Muscle of leg (tissue), 11 donors: Measurements from ENCODE around the gene GSTP1. TPM values are rescaled to one million over a fixed set of nuclear protein-coding genes. Genes with fewer than 3 reads are reported as not detected.
"Not testable (repeated sequence)": the region's sequence is repeated elsewhere in the genome, so short reads cannot be mapped to it uniquely, and the experiment has no call there.

ENCODE experiments used
- DNase-seq: peaks from one replicate; pipeline ENCODE4 v3.0.0; 2013
- H3K27ac ChIP-seq: one replicate; pipeline ENCODE4 v1.5.1; 2013; ENCODE audit warnings: mild to moderate bottlenecking, low read length, control low read depth
- H3K27me3 ChIP-seq: one replicate; pipeline ENCODE4 v1.6.1; 2013; ENCODE audit warnings: low read length; ENCODE audit not compliant: control insufficient read depth, insufficient read depth
- H3K36me3 ChIP-seq: one replicate; pipeline ENCODE4 v1.6.1; 2013; ENCODE audit warnings: low read length; ENCODE audit not compliant: control insufficient read depth, insufficient read depth
- H3K4me1 ChIP-seq: one replicate; pipeline ENCODE4 v1.6.1; 2013; ENCODE audit warnings: low read length; ENCODE audit not compliant: control insufficient read depth, insufficient read depth
- H3K4me3 ChIP-seq: one replicate; pipeline ENCODE4 v1.5.1; 2013; ENCODE audit warnings: low read length, control low read depth
- H3K9me3 ChIP-seq: replicated peaks from 2 replicates; pipeline ENCODE4 v1.6.1; 2013; ENCODE audit warnings: low read depth, low read length; ENCODE audit not compliant: control insufficient read depth
- WGBS: methylation state at CpG from one replicate; pipeline ENCODE4 v1.1.5; 2013; ENCODE audit warnings: missing lambda C conversion rate; ENCODE audit not compliant: insufficient coverage; 5-methylcytosine and 5-hydroxymethylcytosine counted together
- polyA plus RNA-seq, 8 donors: library from polyadenylated mRNA; unstranded; fragments of 120-200 nt; gene quantifications; one replicate each; pipeline versions ENCODE4 v1.2.1 to v1.2.3, GENCODE V29; 2013; ENCODE audit warnings: inconsistent platforms in 1 of 8, low replicate concordance in 1 of 8; ENCODE audit not compliant: insufficient read length in 8 of 8, insufficient read depth in 1 of 8
- total RNA-seq: library from RNA; stranded (reverse); fragments of 120-200 nt; gene quantifications from one replicate; pipeline ENCODE4 v1.2.4, GENCODE V29; 2013

GSTP1 gene
- total and polyA plus RNA-seq, 9 donors, result 232 to 335 (median 277) TPM

DNA sequence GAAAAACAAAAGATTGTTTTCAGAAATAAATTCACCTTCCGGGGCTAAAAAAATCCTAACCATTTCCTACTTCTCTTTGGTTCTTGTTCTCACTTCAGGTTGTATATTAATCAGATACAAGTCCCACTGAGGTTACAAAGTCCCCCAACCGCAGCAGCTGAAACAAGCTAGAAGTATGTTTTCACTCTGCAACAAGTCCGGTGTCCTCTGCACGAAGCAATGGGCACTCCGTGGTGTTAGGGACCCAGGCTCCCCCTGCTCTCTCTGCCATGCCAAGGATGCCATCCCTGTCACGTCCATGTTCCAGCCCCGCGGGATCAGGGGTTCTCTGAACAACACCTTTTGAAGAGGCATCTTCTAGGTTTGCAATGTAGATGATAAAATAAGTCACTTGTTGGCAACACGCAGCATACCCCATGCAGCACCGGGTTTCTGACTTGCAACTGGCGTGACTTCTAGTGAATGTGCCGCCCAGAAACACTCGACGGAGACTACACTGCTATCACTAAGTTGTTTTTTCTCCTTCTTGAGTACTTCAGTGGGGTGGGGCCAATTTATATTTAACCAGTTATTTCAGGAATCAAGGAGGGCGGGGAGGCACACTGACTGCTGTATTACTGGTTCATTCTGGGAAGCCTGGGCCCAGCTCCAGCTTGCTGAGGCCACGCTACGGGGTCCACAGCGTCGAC, 25.4 kb upstream of the GSTP1 start:
- DNase-seq, result peak; percentile 66
- H3K27ac ChIP-seq, result peak overlapping the region; percentile 75
- 64% methylated on average over 13 of the region's 19 CpGs for WGBS

DNA sequence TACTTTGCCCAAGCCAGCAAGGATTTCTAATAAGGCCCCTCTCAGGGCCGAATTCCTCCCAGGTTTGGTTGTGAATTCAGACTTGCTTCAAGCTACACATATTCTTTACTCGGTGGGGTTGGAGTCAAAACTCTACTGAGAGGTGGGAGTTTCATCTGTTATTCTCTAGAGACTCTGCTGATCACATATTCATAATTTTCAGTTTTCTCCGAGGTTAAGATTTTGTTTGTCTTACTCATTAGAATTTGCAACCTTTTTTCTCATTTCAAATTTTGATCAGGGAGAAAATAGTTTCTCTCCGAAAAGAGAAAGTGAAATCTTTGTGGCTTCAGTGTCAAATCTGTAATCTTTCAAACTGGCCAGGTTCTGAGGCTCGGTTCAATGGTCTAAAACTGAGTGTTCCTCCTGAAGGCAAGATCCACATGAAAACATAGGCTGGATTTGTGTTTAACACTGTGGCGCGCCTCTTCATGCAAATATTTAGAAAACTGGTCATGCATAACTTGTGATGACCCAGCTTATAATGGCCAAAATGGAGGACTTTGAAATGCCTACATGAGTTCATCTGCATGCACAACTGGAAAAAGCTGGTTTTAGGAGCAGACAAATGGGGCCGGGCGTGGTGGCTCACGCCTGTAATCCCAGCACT, 21.5 kb upstream of the GSTP1 start:
- 89% methylated on average over 3 of the region's 10 CpGs for WGBS
- H3K36me3 ChIP-seq, result no peaks in the 10 kb centered on the region
- H3K4me1 ChIP-seq, result peaks cover 23% of the 10 kb centered on the region
- DNase-seq, result no peak
- H3K27me3 ChIP-seq, result no peaks in the 10 kb centered on the region
- no peak overlapping the region for H3K4me3 ChIP-seq
- H3K9me3 ChIP-seq, result no peaks in the 10 kb centered on the region
- no peak overlapping the region for H3K27ac ChIP-seq

More for the DNA sequence above, 25.4 kb upstream of the GSTP1 start:
- Histone ChIP-seq H3K27me3 (peaks cover 2% of the 10 kb centered on the region), H3K4me3 (peak overlapping the region; percentile 10), H3K36me3 (no peaks in the 10 kb centered on the region), H3K9me3 (no peaks in the 10 kb centered on the region), H3K4me1 (peaks cover 14% of the 10 kb centered on the region)

DNA sequence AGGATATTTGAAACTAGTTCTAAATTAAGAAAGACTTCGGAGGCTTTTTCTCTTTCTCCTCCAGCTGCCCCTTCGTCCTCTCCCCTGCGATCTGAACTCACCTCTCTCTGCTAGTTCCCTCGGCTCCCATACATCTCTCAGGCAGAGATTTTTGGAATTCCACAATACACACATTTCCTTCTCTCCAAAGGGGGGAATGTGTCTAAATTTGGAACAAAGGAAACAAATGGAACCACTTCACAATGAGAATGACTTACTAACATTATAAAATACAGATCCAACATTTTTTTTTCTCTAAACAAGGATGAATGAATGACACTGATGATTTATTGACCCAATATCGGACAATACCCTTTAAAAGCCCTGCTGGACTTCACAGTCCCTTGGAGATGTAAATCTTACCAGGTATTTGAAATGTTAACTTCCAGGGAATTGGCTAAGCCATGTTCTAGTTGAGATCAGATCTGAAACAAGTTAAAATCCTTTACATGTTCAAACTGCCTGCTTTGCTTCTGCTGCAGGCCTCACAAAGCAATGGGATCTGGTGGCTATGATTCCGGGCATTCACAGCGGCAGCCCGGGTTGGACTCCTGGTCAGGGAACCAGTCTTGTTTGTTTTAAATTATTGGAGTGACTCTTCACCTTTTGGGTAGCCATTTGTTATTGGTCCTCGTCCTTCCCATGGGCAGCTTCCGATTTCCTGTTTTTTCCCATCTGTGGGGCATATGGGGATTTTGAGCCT, 20.5 kb upstream of the GSTP1 start:
- Histone ChIP-seq H3K9me3 (no peaks in the 10 kb centered on the region), H3K27ac (peak overlapping the region; percentile 38), H3K36me3 (no peaks in the 10 kb centered on the region), H3K27me3 (no peaks in the 10 kb centered on the region), H3K4me3 (no peak overlapping the region), H3K4me1 (peaks cover 23% of the 10 kb centered on the region)
- no peak for DNase-seq
- no CpG with 5 or more reads among the region's 10 CpGs for WGBS

DNA sequence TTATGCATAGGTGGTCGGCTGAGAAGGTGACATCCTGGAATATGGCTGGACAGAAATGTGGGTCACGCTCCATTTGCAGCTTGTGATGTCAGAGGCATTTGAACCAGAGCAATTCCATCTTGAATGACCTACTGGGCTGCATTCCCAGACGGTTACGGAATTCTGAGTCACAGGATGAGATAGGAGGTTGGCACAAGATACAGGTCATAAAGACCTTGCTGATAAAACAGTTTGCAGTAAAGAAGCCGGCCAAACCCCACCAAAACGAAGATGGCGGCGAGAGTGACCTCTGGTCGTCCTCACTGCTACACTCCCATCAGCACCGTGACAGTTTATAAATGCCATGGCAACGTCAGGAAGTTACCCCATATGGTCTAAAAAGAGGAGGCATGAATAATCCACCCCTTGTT, 19.9 kb upstream of the GSTP1 start:
- 74% methylated on average over 7 of the region's 11 CpGs for WGBS
- peak; percentile 68 for DNase-seq
- peak overlapping the region; percentile 38 for H3K27ac ChIP-seq

DNA sequence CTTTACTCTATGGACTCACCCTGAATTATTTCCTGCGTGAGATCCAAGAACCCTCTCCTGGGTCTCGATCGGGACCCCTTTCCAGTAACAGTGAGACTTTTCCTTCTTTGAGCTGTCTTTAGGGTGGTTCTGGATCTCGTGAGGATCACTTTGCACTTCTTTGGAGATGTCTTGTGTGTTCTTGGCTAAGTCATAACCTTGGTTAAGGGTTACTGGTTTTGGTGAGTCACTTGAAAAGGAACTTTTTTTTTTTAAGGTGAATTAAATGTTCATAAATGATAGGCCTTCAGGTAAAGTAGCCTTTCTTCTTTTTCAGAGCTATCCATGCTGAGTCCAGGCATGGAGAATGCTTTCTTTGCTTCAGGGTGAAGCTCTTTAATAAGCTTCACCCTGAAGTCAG, 19.4 kb upstream of the GSTP1 start:
- H3K4me1 ChIP-seq, result peaks cover 14% of the 10 kb centered on the region
- H3K36me3 ChIP-seq, result no peaks in the 10 kb centered on the region
- H3K4me3 ChIP-seq, result no peak overlapping the region
- 83% methylated on average over 1 of the region's 4 CpGs for WGBS
- no peak overlapping the region for H3K27ac ChIP-seq
- DNase-seq, result no peak
- no peaks in the 10 kb centered on the region for H3K27me3 ChIP-seq
- H3K9me3 ChIP-seq, result no peaks in the 10 kb centered on the region

More for the DNA sequence above, 19.9 kb upstream of the GSTP1 start:
- not testable (repeated sequence) for H3K27me3 ChIP-seq, H3K4me3 ChIP-seq, H3K36me3 ChIP-seq, H3K9me3 ChIP-seq
- peaks cover 19% of the 10 kb centered on the region for H3K4me1 ChIP-seq

DNA sequence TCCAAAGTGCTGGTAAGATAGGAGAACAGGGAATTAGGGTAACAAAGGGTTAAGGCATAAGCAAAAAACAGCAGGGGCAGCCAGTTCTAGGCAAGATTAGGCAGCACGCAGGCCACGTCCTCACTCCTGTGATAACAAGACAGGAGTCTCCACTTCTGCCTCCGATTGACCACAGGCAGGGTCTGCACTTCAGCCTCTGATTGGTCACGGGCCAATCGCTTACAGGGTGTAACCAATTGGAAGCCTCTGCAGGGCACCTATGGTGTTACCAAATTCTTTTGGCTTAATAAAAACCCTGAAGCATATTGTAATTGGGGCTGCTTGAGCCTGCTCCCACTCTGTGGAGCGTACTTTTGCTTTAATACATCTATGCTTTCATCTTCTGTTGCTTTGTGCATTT, 12.2 kb upstream of the GSTP1 start:
- no peaks in the 10 kb centered on the region for H3K4me1 ChIP-seq
- WGBS, result 8% methylated on average over 3 of the region's 6 CpGs
- no peak overlapping the region for H3K27ac ChIP-seq
- H3K36me3 ChIP-seq, result no peaks in the 10 kb centered on the region
- H3K4me3 ChIP-seq, result no peak overlapping the region
- H3K27me3 ChIP-seq, result peaks cover 10% of the 10 kb centered on the region
- no peak for DNase-seq
- H3K9me3 ChIP-seq, result no peaks in the 10 kb centered on the region

DNA sequence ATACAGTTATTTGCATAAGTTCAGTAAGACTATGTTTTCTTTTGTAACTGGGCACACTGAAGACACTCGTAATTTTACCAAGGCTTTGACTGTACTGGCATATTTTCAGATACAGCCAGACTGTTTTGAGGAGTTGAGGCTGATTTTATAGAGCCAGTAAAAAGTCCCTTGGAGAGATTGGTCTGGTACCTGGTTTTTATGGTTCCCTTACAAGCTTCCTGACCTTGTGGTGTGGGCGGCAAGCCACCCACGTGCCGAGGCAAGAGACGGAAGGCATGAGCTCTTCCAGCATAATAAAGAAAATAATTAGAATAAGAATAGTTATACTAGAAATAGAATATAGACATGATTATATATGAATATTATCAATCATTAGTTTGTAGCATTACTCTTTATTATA, 11.3 kb upstream of the GSTP1 start:
- 83% methylated on average over 1 of the region's 5 CpGs for WGBS
- H3K36me3 ChIP-seq, result no peaks in the 10 kb centered on the region
- H3K9me3 ChIP-seq, result no peaks in the 10 kb centered on the region
- DNase-seq, result no peak
- no peak overlapping the region for H3K4me3 ChIP-seq
- no peaks in the 10 kb centered on the region for H3K4me1 ChIP-seq
- no peak overlapping the region for H3K27ac ChIP-seq
- H3K27me3 ChIP-seq, result peaks cover 10% of the 10 kb centered on the region

DNA sequence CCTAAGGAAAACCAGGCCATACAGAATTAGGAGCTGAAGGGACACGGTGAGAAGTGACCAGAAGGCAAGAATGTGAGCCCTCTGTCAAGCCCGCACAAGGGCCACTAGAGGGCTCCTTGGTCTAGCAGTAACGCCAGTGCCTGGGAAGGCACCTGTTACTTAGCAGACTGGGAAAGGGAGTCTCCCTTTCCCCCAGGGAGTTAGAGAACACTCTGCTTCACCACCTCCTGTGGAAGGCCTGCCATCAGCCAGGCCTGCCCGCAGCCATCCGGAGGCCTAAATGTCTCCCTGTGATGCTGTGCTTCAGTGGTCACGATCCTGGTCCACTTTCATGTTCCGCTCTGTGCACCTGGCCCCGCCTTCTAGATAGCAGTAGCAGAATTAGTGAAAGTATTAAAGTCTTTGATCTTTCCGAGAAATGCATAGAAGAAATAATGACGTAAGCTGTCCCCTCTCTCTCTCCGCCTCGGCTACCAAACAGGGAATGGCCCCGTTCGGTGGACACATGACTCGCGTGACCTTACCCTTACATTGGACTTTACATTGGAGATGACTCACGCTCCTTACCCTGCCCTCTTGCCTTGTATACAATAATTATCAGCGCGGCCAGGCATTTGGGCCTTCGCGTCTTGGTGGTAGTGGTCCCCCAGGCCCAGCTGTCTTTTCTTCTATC, 10.7 kb upstream of the GSTP1 start:
- H3K36me3 ChIP-seq, result no peaks in the 10 kb centered on the region
- 78% methylated on average over 14 of the region's 21 CpGs for WGBS
- peak; percentile 53 for DNase-seq
- H3K27ac ChIP-seq, result no peak overlapping the region
- peaks cover 13% of the 10 kb centered on the region for H3K27me3 ChIP-seq
- H3K4me3 ChIP-seq, result no peak overlapping the region
- no peaks in the 10 kb centered on the region for H3K4me1 ChIP-seq
- no peaks in the 10 kb centered on the region for H3K9me3 ChIP-seq

DNA sequence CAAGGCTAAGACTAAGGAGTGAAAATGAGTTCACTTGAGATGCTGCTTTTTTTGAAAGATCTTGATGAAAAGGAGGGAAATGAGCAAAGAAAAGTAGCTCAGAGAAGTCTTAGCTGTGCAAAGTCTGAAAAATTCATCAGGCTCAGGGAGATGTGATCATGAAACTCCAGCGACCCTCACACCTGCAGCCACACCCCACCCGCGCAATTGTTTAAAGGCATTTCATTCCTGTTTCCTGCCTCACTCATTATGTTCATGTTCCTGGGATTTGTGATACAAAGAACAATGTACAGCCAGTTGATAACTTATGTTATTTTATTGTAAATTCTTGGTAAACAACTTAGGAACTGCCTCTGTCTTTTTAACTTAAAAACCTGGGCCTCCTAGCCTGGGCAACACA, 8.7 kb upstream of the GSTP1 start:
- no peak for DNase-seq
- H3K4me1 ChIP-seq, result no peaks in the 10 kb centered on the region
- no CpG with 5 or more reads among the region's 3 CpGs for WGBS
- peaks cover 27% of the 10 kb centered on the region for H3K27me3 ChIP-seq
- H3K4me3 ChIP-seq, result no peak overlapping the region
- H3K27ac ChIP-seq, result no peak overlapping the region
- no peaks in the 10 kb centered on the region for H3K9me3 ChIP-seq
- H3K36me3 ChIP-seq, result no peaks in the 10 kb centered on the region
